GM12878 (cell line): ENCODE data around the gene FBXO3. TPM values are rescaled to one million over a fixed set of nuclear protein-coding genes. Genes with fewer than 3 reads are reported as not detected.
A peak's percentile ranks its signal among the peaks of the same experiment; 100 is the strongest.

Experiments used
- ASH2L ChIP-seq: fragments of 300-600, 200-600 bp; sonication (generic); IDR thresholded peaks from 2 replicates; pipeline ENCODE4 v1.6.1; 2017; ENCODE audit warnings: low read depth, mild to moderate bottlenecking, borderline replicate concordance
- CEBPZ ChIP-seq: fragments of 150-350 bp; IDR thresholded peaks from 2 replicates; pipeline ENCODE4 v1.6.1; 2016; ENCODE audit warnings: low read depth, low read length
- CREM ChIP-seq: IDR thresholded peaks from 2 replicates; pipeline ENCODE4 v1.6.1; 2014; ENCODE audit warnings: antibody characterized with exemption, low read depth
- E2F8 ChIP-seq: fragments of 450-650 bp; IDR thresholded peaks from 2 replicates; pipeline ENCODE4 v1.6.1; 2018; ENCODE audit warnings: mild to moderate bottlenecking, low read depth, moderate library complexity; ENCODE audit not compliant: partially characterized antibody
- ETV6 ChIP-seq, 2 experiments: fragments of 450-650 bp in 1 of 2; IDR thresholded peaks in 1 of 2; conservative IDR thresholded peaks in 1 of 2; 2 replicates each; pipeline ENCODE4 v1.6.1; 2014; ENCODE audit warnings: antibody characterized with exemption in 1 of 2, borderline replicate concordance in 1 of 2, low read depth in 1 of 2, mild to moderate bottlenecking in 1 of 2, moderate library complexity in 1 of 2
- FOXK2 ChIP-seq: fragments of 450-650 bp; IDR thresholded peaks from 2 replicates; pipeline ENCODE4 v1.6.1; 2017; ENCODE audit warnings: mild to moderate bottlenecking, moderate library complexity
- KDM1A ChIP-seq: fragments of 200-600 bp; sonication (generic); IDR thresholded peaks from 2 replicates; pipeline ENCODE4 v1.6.1; 2016; ENCODE audit warnings: borderline replicate concordance
- MEF2A ChIP-seq: IDR thresholded peaks from 2 replicates; pipeline ENCODE4 v1.6.1; 2011; ENCODE audit warnings: low read depth, mild to moderate bottlenecking, low read length, moderate library complexity; ENCODE audit not compliant: insufficient read depth
- MYC ChIP-seq: IDR thresholded peaks from 2 replicates; pipeline ENCODE4 v1.6.1; 2011; ENCODE audit warnings: mild to moderate bottlenecking, low read length, moderate library complexity, inconsistent platforms; ENCODE audit not compliant: insufficient read depth, insufficient replicate concordance, insufficient read length, severe bottlenecking
- RFX5 ChIP-seq: IDR thresholded peaks from 2 replicates; pipeline ENCODE4 v1.6.1; 2011; ENCODE audit warnings: low read depth, low read length, improper control_type of control experiment
- SIX5 ChIP-seq: IDR thresholded peaks from 2 replicates; pipeline ENCODE4 v1.6.1; 2011; ENCODE audit warnings: mild to moderate bottlenecking, low read depth, low read length, moderate library complexity; ENCODE audit not compliant: severe bottlenecking
- SMARCA5 ChIP-seq: fragments of 450-650 bp; IDR thresholded peaks from 2 replicates; pipeline ENCODE4 v1.6.1; 2017; ENCODE audit warnings: mild to moderate bottlenecking
- TAF1 ChIP-seq: IDR thresholded peaks from 2 replicates; pipeline ENCODE4 v1.6.1; 2011; ENCODE audit warnings: mild to moderate bottlenecking, low read depth, low read length, borderline replicate concordance
- TARDBP ChIP-seq: IDR thresholded peaks from 2 replicates; pipeline ENCODE4 v1.6.1; 2016; ENCODE audit warnings: borderline replicate concordance
- ZBTB33 ChIP-seq: fragments of 450-650 bp; IDR thresholded peaks from 2 replicates; pipeline ENCODE4 v1.6.1; 2017; ENCODE audit warnings: mild to moderate bottlenecking
- ZBTB40 ChIP-seq: fragments of 450-650 bp; IDR thresholded peaks from 2 replicates; pipeline ENCODE4 v1.6.1; 2016; ENCODE audit warnings: mild to moderate bottlenecking, moderate library complexity, borderline replicate concordance
- polyA plus RNA-seq, 11 experiments: library from polyadenylated mRNA; depleted of rRNA in 4 of 11; unstranded in 6 of 11; stranded (reverse) in 5 of 11; fragments of >200 nt; fragmentation: Nextera tagmentation in 4 of 11; fragmentation: Illumina TruSeq in 1 of 11; extraction: Ambion mirVana in 4 of 11; extraction: Trizol in 1 of 11; gene quantifications; 1 replicate in 1 of 11; 2 replicates in 10 of 11; pipeline versions ENCODE4 v1.2.1 to v1.2.3, GENCODE V29; 2011 to 2016; ENCODE audit warnings: inconsistent platforms in 2 of 11, missing spikeins in 2 of 11, low read depth in 1 of 11
- total RNA-seq, 4 experiments: library from RNA; depleted of rRNA in 3 of 4; stranded (reverse); fragments of >200 nt in 3 of 4; fragmentation: Illumina TruSeq in 1 of 4; extraction: Trizol in 1 of 4; gene quantifications; 2 replicates each; pipeline versions ENCODE4 v1.2.1 to v1.2.3, GENCODE V29; 2013 to 2021

FBXO3 gene
- total and polyA plus RNA-seq, 10 of the 15 experiments (the other 5 are each of a cell fraction or from before 2014, with no cell fraction given) = 8.9 to 33.4 (median 13.8) TPM

- no peak for TF ChIP-seq E2F8
- TF ChIP-seq ZBTB33 = no peak
- TF ChIP-seq FOXK2 = no peak
- TF ChIP-seq KDM1A = no peak
- no peak for TF ChIP-seq MYC
- no peak for TF ChIP-seq SIX5
- no peak for TF ChIP-seq SMARCA5
- no peak for TF ChIP-seq ZBTB40
- no peak for TF ChIP-seq ASH2L
- TF ChIP-seq RFX5 = no peak
- no peak for TF ChIP-seq TARDBP
- no peak for TF ChIP-seq CEBPZ
- TF ChIP-seq MEF2A = peak; percentile 92
- peak; percentile 31; the same call in 1 of the 2 replicates for TF ChIP-seq CREM
- TF ChIP-seq ETV6 (conservative IDR thresholded peaks at IDR 0.05 in 1 of 2, IDR thresholded peaks at IDR 0.05 in 1 of 2; ENCODE audit: borderline replicate concordance in 1 of 2, low read depth in 1 of 2) = no peak; a peak in 1 of 4 replicates
- no peak for TF ChIP-seq TAF1
These were observed 20.9 kb downstream of the FBXO3 start (continued) for GRCh38 chr11:33753304-33753967.
